Measurements from ENCODE around the gene OR4K15.
"Not testable (repeated sequence)": the region's sequence is repeated elsewhere in the genome, so short reads cannot be mapped to it uniquely, and the experiment has no call there.

Gene OR4K15

GRCh38 chr14:19975291-19975690, at the start of gene OR4K15:
Gene OR4K15, plus strand, starts transcription at chr14:19975591. Its CDS starts 0 bp downstream, at chr14:19975591.
- DNase-seq = no peak

- no peak for DNase-seq
Observed at GRCh38 chr14:19930617-19931016, 44.8 kb upstream of the OR4K15 start, which contains the start of gene OR4K1. Gene OR4K1, plus strand, starts transcription at chr14:19930917. Its CDS starts 4,750 bp downstream, at chr14:19935667.

- DNase-seq = no peak
Observed at GRCh38 chr14:19941668-19942067, 33.7 kb upstream of the OR4K15 start.

GRCh38 chr14:19947413-19948090, 27.8 kb upstream of the OR4K15 start:
- no peak for DNase-seq

- DNase-seq = no peak
Observed at GRCh38 chr14:19949218-19949617, 26.2 kb upstream of the OR4K15 start.

GRCh38 chr14:19969735-19970134, 5.7 kb upstream of the OR4K15 start:
- not testable (repeated sequence) for DNase-seq

GRCh38 chr14:19974844-19975243, 547 bp upstream of the OR4K15 start:
- no peak for DNase-seq

GRCh38 chr14:19993438-19993837, 18.0 kb downstream of the OR4K15 start:
- DNase-seq = no peak

- DNase-seq = no peak
Observed at GRCh38 chr14:20001863-20002262, 26.5 kb downstream of the OR4K15 start, which contains the start of gene OR4Q2. Gene OR4Q2, plus strand, starts transcription at chr14:20002163.

- DNase-seq = no peak
Observed at GRCh38 chr14:20002319-20002718, 26.9 kb downstream of the OR4K15 start.

GRCh38 chr14:20008156-20008555, 32.8 kb downstream of the OR4K15 start:
- no peak for DNase-seq

GRCh38 chr14:20019257-20019865, 44.0 kb downstream of the OR4K15 start, which contains the start of gene OR4K14:
Gene OR4K14, minus strand, starts transcription at chr14:20019307. Its CDS starts 4,114 bp downstream, at chr14:20015193.
- DNase-seq = no peak
